IMR-90 (cell line): ENCODE data around the gene MERTK. TPM values are rescaled to one million over a fixed set of nuclear protein-coding genes. Genes with fewer than 3 reads are reported as not detected.

Experiments
- ATAC-seq: fragments of 200-7000 bp; cut with Tn5 transposase; 2 replicates; pipeline ENCODE4 v1.9.1; 2020; ENCODE audit warnings: low read depth, mild to moderate bottlenecking, moderate library complexity
- BruUV-seq: library from RNA; stranded (reverse); fragments of 400-500 nt; replicated peaks from 2 replicates; lab custom pipeline; 2021; lab: Mats Ljungman, UMichigan
- CTCF ChIA-PET: fragments of 300-600 bp; formaldehyde crosslinking; extraction: SDS; loops from one replicate; lab custom pipeline; 2021; ENCODE audit warnings: antibody characterized with exemption; lab: Yijun Ruan, JAX
- POLR2A ChIA-PET: fragments of 300-600 bp; sonication (Branson Sonifier 250); formaldehyde crosslinking; loops from one replicate; lab custom pipeline; 2022; ENCODE audit warnings: antibody characterized with exemption; ENCODE audit not compliant: unreplicated experiment; lab: Charles Lee
- DNase-seq: peaks from one replicate; pipeline ENCODE4 v3.0.0; 2013
- H2AFZ ChIP-seq: replicated peaks from 2 replicates; pipeline ENCODE3; 2013; ENCODE audit warnings: low read length, mild to moderate bottlenecking; ENCODE audit not compliant: poor library complexity
- H2AK5ac ChIP-seq: 2 replicates; pipeline ENCODE4 v1.6.1; 2013; ENCODE audit warnings: low read depth, low read length, inconsistent platforms
- H2AK9ac ChIP-seq: replicated peaks from 2 replicates; pipeline ENCODE3; 2013; ENCODE audit warnings: mild to moderate bottlenecking, low read depth, low read length, moderate library complexity; ENCODE audit not compliant: poor library complexity
- H2BK120ac ChIP-seq: 2 replicates; pipeline ENCODE4 v1.6.1; 2013; ENCODE audit warnings: low read depth, low read length, inconsistent platforms
- H2BK15ac ChIP-seq: 3 replicates; pipeline ENCODE4 v1.6.1; 2013; ENCODE audit warnings: low read depth, low read length, inconsistent platforms
- H2BK20ac ChIP-seq: 2 replicates; pipeline ENCODE4 v1.6.1; 2013; ENCODE audit warnings: low read depth, mild to moderate bottlenecking, inconsistent platforms, low read length, moderate library complexity
- H2BK5ac ChIP-seq: 2 replicates; pipeline ENCODE4 v1.6.1; 2013; ENCODE audit warnings: mild to moderate bottlenecking, low read depth, low read length, inconsistent platforms; ENCODE audit not compliant: poor library complexity, severe bottlenecking
- H3K14ac ChIP-seq: replicated peaks from 2 replicates; pipeline ENCODE4 v1.6.1; 2013; ENCODE audit warnings: low read depth, low read length, inconsistent platforms
- H3K18ac ChIP-seq: 2 replicates; pipeline ENCODE4 v1.6.1; 2013; ENCODE audit warnings: low read depth, low read length, control low read depth
- H3K23ac ChIP-seq: 2 replicates; pipeline ENCODE4 v1.6.1; 2013; ENCODE audit warnings: low read depth, low read length, inconsistent platforms
- H3K27ac ChIP-seq: 2 replicates; pipeline ENCODE4 v1.5.1; 2013; ENCODE audit warnings: mild to moderate bottlenecking, control low read depth, low read length; ENCODE audit not compliant: insufficient read depth
- H3K27me3 ChIP-seq: 2 replicates; pipeline ENCODE4 v1.6.1; 2013; ENCODE audit warnings: low read length; ENCODE audit not compliant: control insufficient read depth, insufficient read depth
- H3K36me3 ChIP-seq: 2 replicates; pipeline ENCODE4 v1.6.1; 2013; ENCODE audit warnings: low read length, mixed read lengths; ENCODE audit not compliant: control insufficient read depth, insufficient read depth
- H3K4ac ChIP-seq: 2 replicates; pipeline ENCODE4 v1.6.1; 2013; ENCODE audit warnings: low read depth, low read length, inconsistent platforms
- H3K4me1 ChIP-seq: 2 replicates; pipeline ENCODE4 v1.6.1; 2013; ENCODE audit warnings: low read length, mixed read lengths; ENCODE audit not compliant: control insufficient read depth, insufficient read depth
- H3K4me2 ChIP-seq: 2 replicates; pipeline ENCODE4 v1.6.1; 2013; ENCODE audit warnings: low read depth, mild to moderate bottlenecking, control low read depth, low read length, moderate library complexity
- H3K4me3 ChIP-seq: 2 replicates; pipeline ENCODE4 v1.5.1; 2013; ENCODE audit warnings: low read depth, mild to moderate bottlenecking, control low read depth, low read length, moderate library complexity; ENCODE audit not compliant: insufficient read depth
- H3K56ac ChIP-seq: 2 replicates; pipeline ENCODE4 v1.6.1; 2013; ENCODE audit warnings: low read length, inconsistent platforms; ENCODE audit not compliant: insufficient read depth; ENCODE audit errors: extremely low read depth
- H3K79me1 ChIP-seq, 2 experiments: 2 replicates each; pipeline ENCODE4 v1.6.1; 2013; ENCODE audit warnings: low read length in 2 of 2, inconsistent platforms in 1 of 2, low read depth in 1 of 2
- H3K9ac ChIP-seq: 2 replicates; pipeline ENCODE4 v1.6.1; 2013; ENCODE audit warnings: low read depth, low read length, control low read depth
- H3K9me1 ChIP-seq: 2 replicates; pipeline ENCODE4 v1.6.1; 2013; ENCODE audit warnings: low read length, inconsistent platforms; ENCODE audit not compliant: insufficient read depth
- H3K9me3 ChIP-seq: 2 replicates; pipeline ENCODE4 v1.6.1; 2013; ENCODE audit warnings: low read length; ENCODE audit not compliant: control insufficient read depth, insufficient read depth
- H4K20me1 ChIP-seq: 2 replicates; pipeline ENCODE4 v1.6.1; 2013; ENCODE audit warnings: low read length, inconsistent platforms; ENCODE audit not compliant: insufficient read depth
- H4K5ac ChIP-seq: 2 replicates; pipeline ENCODE4 v1.6.1; 2013; ENCODE audit warnings: mild to moderate bottlenecking, low read depth, low read length, control low read depth
- H4K8ac ChIP-seq, 2 experiments: 2 replicates each; pipeline ENCODE4 v1.6.1; 2013; ENCODE audit warnings: low read depth in 2 of 2, low read length in 2 of 2, control low read depth in 1 of 2, inconsistent platforms in 1 of 2
- H4K91ac ChIP-seq: 2 replicates; pipeline ENCODE4 v1.6.1; 2013; ENCODE audit warnings: low read depth, low read length, inconsistent platforms; ENCODE audit not compliant: insufficient read depth
- CHD1 ChIP-seq: IDR thresholded peaks from 2 replicates; pipeline ENCODE4 v1.6.1; 2012; ENCODE audit warnings: low read depth, low read length, improper control_type of control experiment
- FOS ChIP-seq: fragments of 150-350 bp; IDR thresholded peaks from 2 replicates; pipeline ENCODE4 v1.6.1; 2016; ENCODE audit warnings: low read depth, low read length
- MAFK ChIP-seq: IDR thresholded peaks from 2 replicates; pipeline ENCODE4 v1.6.1; 2012; ENCODE audit warnings: low read depth, low read length, improper control_type of control experiment
- MAZ ChIP-seq: IDR thresholded peaks from 2 replicates; pipeline ENCODE4 v1.6.1; 2012; ENCODE audit warnings: low read depth, mild to moderate bottlenecking, low read length, improper control_type of control experiment, moderate library complexity, borderline replicate concordance
- MXI1 ChIP-seq: IDR thresholded peaks from 2 replicates; pipeline ENCODE4 v1.6.1; 2012; ENCODE audit warnings: low read depth, mild to moderate bottlenecking, low read length, moderate library complexity, borderline replicate concordance
- NFE2L2 ChIP-seq: fragments of 150-350 bp; IDR thresholded peaks from 2 replicates; pipeline ENCODE4 v1.6.1; 2016; ENCODE audit warnings: low read depth, mild to moderate bottlenecking, low read length
- RAD21 ChIP-seq: IDR thresholded peaks from 2 replicates; pipeline ENCODE4 v1.6.1; 2012; ENCODE audit warnings: low read length, improper control_type of control experiment
- RCOR1 ChIP-seq: IDR thresholded peaks from 2 replicates; pipeline ENCODE4 v1.6.1; 2012; ENCODE audit warnings: mild to moderate bottlenecking, low read length, improper control_type of control experiment; ENCODE audit not compliant: insufficient replicate concordance
- RFX5 ChIP-seq: IDR thresholded peaks from 2 replicates; pipeline ENCODE4 v1.8.0; 2012; ENCODE audit warnings: low read depth, mild to moderate bottlenecking, low read length, moderate library complexity
- SMC3 ChIP-seq: fragments of 150-350 bp; IDR thresholded peaks from 2 replicates; pipeline ENCODE4 v1.6.1; 2016; ENCODE audit warnings: low read depth, mild to moderate bottlenecking, antibody characterized with exemption, low read length, moderate library complexity
- USF2 ChIP-seq: fragments of 150-350 bp; IDR thresholded peaks from 2 replicates; pipeline ENCODE4 v1.6.1; 2017; ENCODE audit warnings: mild to moderate bottlenecking, antibody characterized with exemption, low read length, low read depth
- WGBS, 2 experiments: methylation state at CpG; one replicate each; pipeline versions ENCODE4 v1.1.5 to v1.1.7; 2013; ENCODE audit warnings: missing lambda C conversion rate in 2 of 2; ENCODE audit not compliant: insufficient read length in 1 of 2; ENCODE audit errors: extremely low coverage in 2 of 2; 5-methylcytosine and 5-hydroxymethylcytosine counted together
- dilution Hi-C: fragments of 300-500 bp; cut with HindIII; formaldehyde crosslinking; loops from one replicate; pipeline ENCODE4 v1.14.3; 2018; ENCODE audit warnings: low sequenced_read_pairs; ENCODE audit not compliant: unreplicated experiment
- in situ Hi-C: fragments of 300-500 bp; cut with MboI; formaldehyde crosslinking; loops from 3 replicates; pipeline ENCODE4 v1.14.3; 2019; ENCODE audit warnings: low sequenced_read_pairs, inconsistent platforms, mixed read lengths
- intact Hi-C: fragments of 100-400 bp; cut with micrococcal nuclease; formaldehyde crosslinking; loops from 2 replicates; pipeline ENCODE4 v1.10.0; 2022
- polyA plus RNA-seq, 3 experiments: library from polyadenylated mRNA; depleted of rRNA; stranded (reverse); fragments of >200 nt; gene quantifications; 2 replicates each; pipeline ENCODE4 v1.2.3, GENCODE V29; 2012; ENCODE audit warnings: low replicate concordance in 1 of 3
- total RNA-seq: library from RNA; depleted of rRNA; stranded (reverse); fragments of >200 nt; gene quantifications from 2 replicates; pipeline ENCODE4 v1.2.3, GENCODE V29; 2012
- TF ChIP-seq, protein P1 (sequence below): fragments of 150-350 bp; IDR thresholded peaks from 2 replicates; pipeline ENCODE4 v1.6.1; 2016; ENCODE audit warnings: low read depth, mild to moderate bottlenecking, low read length, moderate library complexity, borderline replicate concordance

Gene MERTK
- total and polyA plus RNA-seq, 2 of the 4 experiments (the other 2 are of a cell fraction), result 0.36 to 0.62 TPM

- TF ChIP-seq CHD1, result no peak
These were observed 47.3 kb downstream of the MERTK start (continued) for GRCh38 chr2:111945444-111946293.

- H2BK5ac ChIP-seq, result no peak overlapping the region
- H4K5ac ChIP-seq, result no peak overlapping the region
- H3K18ac ChIP-seq, result no peak overlapping the region
- peak overlapping the region; percentile 26; the same call in 1 of the 2 replicates for H3K4me2 ChIP-seq
- H4K91ac ChIP-seq, result no peak overlapping the region
- no peaks in the 10 kb centered on the region for H3K9me3 ChIP-seq
- BruUV-seq, result no TSS peak
- no peak overlapping the region for H3K4me3 ChIP-seq
- no peak overlapping the region for H4K8ac ChIP-seq
- intact Hi-C loops (no loop called here), dilution Hi-C loops (no loop called here), in situ Hi-C loops (no loop called here)
- H2BK20ac ChIP-seq, result no peak overlapping the region
- no peak overlapping the region for H3K4ac ChIP-seq
- no peak overlapping the region for H3K56ac ChIP-seq
- H3K4me1 ChIP-seq, result peaks cover 8% of the 10 kb centered on the region
- CTCF ChIA-PET, result interaction anchor here (0.6 kb wide), 1 partner anchor 15 kb away, joined by 4 read pairs; no protein-coding TSS in a partner anchor
- H2AFZ ChIP-seq, result no peak overlapping the region
- no peak overlapping the region for H2AK5ac ChIP-seq
- H2AK9ac ChIP-seq, result no peak overlapping the region
- no peaks in the 10 kb centered on the region; the same call in 1 of the 2 replicates for H4K20me1 ChIP-seq
- H3K9me1 ChIP-seq, result no peaks in the 10 kb centered on the region
- no peak overlapping the region for H3K27ac ChIP-seq
- H2BK15ac ChIP-seq, result no peak overlapping the region
- no peak overlapping the region for H3K14ac ChIP-seq
- peaks cover 18% of the 10 kb centered on the region for H3K27me3 ChIP-seq
- no peak overlapping the region for H3K23ac ChIP-seq
- no peaks in the 10 kb centered on the region for H3K79me1 ChIP-seq
- DNase-seq (peak; percentile 97), ATAC-seq (peak; percentile 96)
- H3K36me3 ChIP-seq, result no peaks in the 10 kb centered on the region
- WGBS, 2 experiments, result 0% methylated on average over 1 of the region's 9 CpGs; no CpG with 5 or more reads in 1 of the 2 experiments
- POLR2A ChIA-PET, result no interaction called here
- H3K9ac ChIP-seq, result no peak overlapping the region
- H2BK120ac ChIP-seq, result no peak overlapping the region
- TF ChIP-seq RFX5, result no peak
- TF ChIP-seq, protein P1, sequence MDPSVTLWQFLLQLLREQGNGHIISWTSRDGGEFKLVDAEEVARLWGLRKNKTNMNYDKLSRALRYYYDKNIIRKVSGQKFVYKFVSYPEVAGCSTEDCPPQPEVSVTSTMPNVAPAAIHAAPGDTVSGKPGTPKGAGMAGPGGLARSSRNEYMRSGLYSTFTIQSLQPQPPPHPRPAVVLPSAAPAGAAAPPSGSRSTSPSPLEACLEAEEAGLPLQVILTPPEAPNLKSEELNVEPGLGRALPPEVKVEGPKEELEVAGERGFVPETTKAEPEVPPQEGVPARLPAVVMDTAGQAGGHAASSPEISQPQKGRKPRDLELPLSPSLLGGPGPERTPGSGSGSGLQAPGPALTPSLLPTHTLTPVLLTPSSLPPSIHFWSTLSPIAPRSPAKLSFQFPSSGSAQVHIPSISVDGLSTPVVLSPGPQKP, result no peak
- peak; percentile 55 for TF ChIP-seq RCOR1
- TF ChIP-seq CHD1, result no peak
- TF ChIP-seq MAZ, result no peak
- TF ChIP-seq FOS, result peak; percentile 58; the same call in 1 of the 2 replicates
- TF ChIP-seq NFE2L2, result peak; percentile 41
- TF ChIP-seq SMC3, result no peak
- no peak for TF ChIP-seq USF2
- no peak for TF ChIP-seq MXI1
- no peak for TF ChIP-seq MAFK
- no peak for TF ChIP-seq RAD21
These were observed 48.1 kb downstream of the MERTK start for GRCh38 chr2:111946294-111947114.
